ENCODE data around the gene CASP8. TPM values are rescaled to one million over a fixed set of nuclear protein-coding genes. Genes with fewer than 3 reads are reported as not detected.

CASP8 gene
- total and polyA plus RNA-seq, 2 of the 13 experiments (the other 11 are each of a cell fraction or from before 2014, with no cell fraction given), result 25.0 to 52.8 TPM

DNA sequence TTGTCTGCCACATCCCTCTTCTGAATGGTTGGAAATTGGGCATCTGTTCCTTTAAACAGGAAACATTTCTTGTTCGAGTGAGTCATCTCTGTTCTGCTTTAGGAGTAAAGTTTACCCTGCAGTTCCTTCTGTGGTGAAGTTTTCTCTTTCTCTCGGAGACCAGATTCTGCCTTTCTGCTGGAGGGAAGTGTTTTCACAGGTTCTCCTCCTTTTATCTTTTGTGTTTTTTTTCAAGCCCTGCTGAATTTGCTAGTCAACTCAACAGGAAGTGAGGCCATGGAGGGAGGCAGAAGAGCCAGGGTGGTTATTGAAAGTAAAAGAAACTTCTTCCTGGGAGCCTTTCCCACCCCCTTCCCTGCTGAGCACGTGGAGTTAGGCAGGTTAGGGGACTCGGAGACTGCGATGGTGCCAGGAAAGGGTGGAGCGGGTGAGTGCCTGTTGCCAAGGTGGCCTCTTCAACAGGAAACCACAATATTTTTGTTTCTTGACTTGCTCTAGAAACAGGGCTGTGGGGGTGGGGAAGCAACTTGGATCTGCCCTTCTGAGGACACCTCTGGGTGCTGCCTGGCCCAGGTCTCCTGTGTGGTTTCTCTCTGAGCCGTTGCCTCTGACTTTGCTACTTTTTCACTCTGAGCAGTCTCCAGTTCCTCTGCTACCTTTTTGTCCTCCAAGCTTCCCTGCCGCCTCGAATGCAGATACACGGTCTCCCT is 2.2 kb upstream of the CASP8 start (continued):
- 0 out of 2 replicates have a peak, but pooled peaks have one; percentile 14 for TF ChIP-seq MIER2 (CRISPR knock-in tag; IDR thresholded peaks at IDR 0.05)
- TF ChIP-seq ZFP82 (CRISPR knock-in tag; IDR thresholded peaks at IDR 0.05; ENCODE audit: borderline replicate concordance), result no peak

DNA sequence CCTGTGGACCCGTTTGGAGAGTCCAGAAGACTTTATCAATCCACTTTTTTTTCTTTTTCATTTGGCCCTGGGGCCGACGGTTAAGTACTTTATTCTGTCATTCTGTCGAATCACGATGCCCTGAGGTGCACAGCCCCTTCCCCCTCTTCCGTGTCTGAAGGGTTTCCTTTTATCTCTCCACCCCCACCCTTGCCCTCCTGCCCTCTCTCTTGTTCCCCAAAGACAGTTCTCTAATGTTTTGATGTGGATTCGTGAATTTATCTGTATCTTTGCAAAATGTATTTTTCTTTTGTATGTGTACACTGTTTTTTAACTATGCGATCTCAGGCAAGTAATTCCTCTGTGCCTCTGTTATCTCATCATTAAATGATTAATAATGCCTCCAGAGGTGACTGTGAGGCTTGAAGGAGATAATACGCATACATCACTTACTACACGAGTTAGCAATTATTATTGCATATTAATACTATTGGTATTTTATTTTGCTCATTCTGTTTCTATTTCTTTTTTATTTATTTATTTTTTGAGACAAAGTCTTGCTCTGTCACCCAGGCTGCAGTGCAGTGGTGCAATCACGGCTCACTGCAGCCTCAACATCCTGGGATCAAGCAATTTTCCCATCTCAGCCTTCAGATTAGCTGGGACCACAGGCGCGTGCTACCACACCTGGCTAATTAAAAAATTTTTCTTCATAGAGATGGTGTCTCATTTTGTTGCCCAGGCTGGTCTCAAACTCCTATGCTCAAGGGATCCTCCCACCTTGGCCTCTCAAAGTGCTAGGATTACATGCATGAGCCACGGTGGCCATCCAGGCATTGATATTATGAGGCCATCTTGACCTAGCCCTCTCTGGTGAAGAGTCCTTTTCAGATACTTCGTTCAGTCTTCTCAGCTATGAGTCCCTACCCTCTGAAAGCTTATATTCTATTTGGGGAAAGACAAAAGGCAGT is 1.4 kb upstream of the CASP8 start:
- peak overlapping the region; percentile 86 for H3K27ac ChIP-seq (ENCODE audit: extremely low read length, insufficient read depth, low read length)
- H3K27me3 ChIP-seq (ENCODE audit: control insufficient read depth in 1 of 2, insufficient read depth in 2 of 2, low read length in 2 of 2), result no peaks in the 10 kb centered on the region
- no TSS peak for BruUV-seq (replicated peaks)
- peak overlapping the region; percentile 99 for H3K4me2 ChIP-seq (ENCODE audit: low read depth, low read length)
- ChIA-PET POLR2A (interaction anchor here (0.5 to 1.7 kb wide), 5 partner anchors 12 to 193 kb away, joined by 3 to 6 read pairs (median 5); partner anchors contain the start of gene STRADB), CTCF (ENCODE audit: low intra/inter-chr PET ratio, low total read pairs) (no interaction called here)
- no peak for DNase-seq (ENCODE audit: low spot score)
- H3K9me3 ChIP-seq (ENCODE audit: low read length), result no peaks in the 10 kb centered on the region
- 41% methylated on average over 15 of the region's 15 CpGs for WGBS (ENCODE audit: low lambda C conversion rate)
- peaks cover 40% of the 10 kb centered on the region for H3K79me2 ChIP-seq (ENCODE audit: insufficient read depth, low read length)
- TF ChIP-seq, protein P1, sequence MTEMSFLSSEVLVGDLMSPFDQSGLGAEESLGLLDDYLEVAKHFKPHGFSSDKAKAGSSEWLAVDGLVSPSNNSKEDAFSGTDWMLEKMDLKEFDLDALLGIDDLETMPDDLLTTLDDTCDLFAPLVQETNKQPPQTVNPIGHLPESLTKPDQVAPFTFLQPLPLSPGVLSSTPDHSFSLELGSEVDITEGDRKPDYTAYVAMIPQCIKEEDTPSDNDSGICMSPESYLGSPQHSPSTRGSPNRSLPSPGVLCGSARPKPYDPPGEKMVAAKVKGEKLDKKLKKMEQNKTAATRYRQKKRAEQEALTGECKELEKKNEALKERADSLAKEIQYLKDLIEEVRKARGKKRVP (CRISPR knock-in tag; IDR thresholded peaks at IDR 0.05), result 0 out of 4 replicates have a peak, but pooled peaks of 1 of the 2 experiments have one; percentile 24
- 0 out of 2 replicates have a peak, but pooled peaks have one; percentile 43 for TF ChIP-seq SIN3A (IDR thresholded peaks at IDR 0.05; ENCODE audit: borderline replicate concordance, low read depth, low read length)
- TF ChIP-seq ZNF550 (CRISPR knock-in tag; IDR thresholded peaks at IDR 0.05; ENCODE audit: borderline replicate concordance), result no peak
- TF ChIP-seq RXRB (CRISPR knock-in tag; IDR thresholded peaks at IDR 0.05; ENCODE audit: borderline replicate concordance), result 0 out of 2 replicates have a peak, but pooled peaks have one; percentile 4
- 0 out of 2 replicates have a peak, but pooled peaks have one; percentile 17 for TF ChIP-seq RBFOX2 (IDR thresholded peaks at IDR 0.05; ENCODE audit: low read depth, low read length)
- 0 out of 2 replicates have a peak, but pooled peaks have one; percentile 44 for TF ChIP-seq GFI1 (CRISPR knock-in tag; IDR thresholded peaks at IDR 0.05; ENCODE audit: borderline replicate concordance)
- 0 out of 2 replicates have a peak, but pooled peaks have one; percentile 5 for TF ChIP-seq ZFP1 (CRISPR knock-in tag; IDR thresholded peaks at IDR 0.05)
- TF ChIP-seq IKZF4 (CRISPR knock-in tag; IDR thresholded peaks at IDR 0.05; ENCODE audit: borderline replicate concordance, low read depth, not compliant biosample characterization), result no peak
- peak; percentile 40; the same call in 1 of the 2 replicates for TF ChIP-seq NR2F6 (IDR thresholded peaks at IDR 0.05)
- TF ChIP-seq NR2F6 (CRISPR knock-in tag; IDR thresholded peaks at IDR 0.05), result peak; percentile 10; the same call in 1 of the 2 replicates
- TF ChIP-seq RBM22 (optimal IDR thresholded peaks at IDR 0.05; ENCODE audit: low read length), result peak; percentile 38
- peak overlapping the region; percentile 87 for H3K9ac ChIP-seq (ENCODE audit: insufficient read depth, low read depth, low read length)
- in situ Hi-C loops (cut with HindIII; ENCODE audit: extremely low pct_ligation_motif_present, low pct_unique_long_range_greater_than_20kb) (no loop called here), intact Hi-C loops (cut with micrococcal nuclease; ENCODE audit: unreplicated experiment) (no loop called here)
- peak overlapping the region; percentile 85 for H2AFZ ChIP-seq (ENCODE audit: low read length)
- H3K4me3 ChIP-seq (replicated peaks in 1 of 3; ENCODE audit: insufficient read depth in 1 of 3, low read depth in 2 of 3, low read length in 3 of 3), result peak overlapping the region; percentile 52 to 84 (median 70)
- no peak for FAIRE-seq
- ATAC-seq, result no peak; the same call in 1 of the 3 replicates
- no peaks in the 10 kb centered on the region for H3K36me3 ChIP-seq (replicated peaks in 1 of 2; ENCODE audit: control insufficient read depth in 1 of 2, insufficient read depth in 2 of 2, low read length in 2 of 2)
- H3K4me1 ChIP-seq (ENCODE audit: insufficient read depth, low read length), result peaks cover 53% of the 10 kb centered on the region
- no peaks in the 10 kb centered on the region for H4K20me1 ChIP-seq (ENCODE audit: insufficient read depth, low read length)

All from HepG2 (cell line).